ENCODE measurements around the gene NUDT5.
A peak's percentile ranks its signal among the peaks of the same experiment; 100 is the strongest.

NUDT5 gene

GRCh38 chr10:12129222-12130111 lies 66.2 kb downstream of the NUDT5 start, which contains the start of gene SEC61A2:
SEC61A2 (plus strand) TSS chr10:12129677; CDS start chr10:12129788, 111 bp downstream.
- TF ChIP-seq CTCF (IDR thresholded peaks at IDR 0.05; ENCODE audit: low read depth, low read length) (no peak), POLR2A (IDR thresholded peaks at IDR 0.05; ENCODE audit: extremely low read depth, insufficient read length) (peak; percentile 54), MAX (IDR thresholded peaks at IDR 0.05; ENCODE audit: low read depth, low read length) (no peak)
- DNase-seq (ENCODE audit: low read depth), result peak; percentile 86
- peak within 1 kb of the TSS; percentile 68 for H3K4me3 ChIP-seq (ENCODE audit: low read depth, low read length)

DNA sequence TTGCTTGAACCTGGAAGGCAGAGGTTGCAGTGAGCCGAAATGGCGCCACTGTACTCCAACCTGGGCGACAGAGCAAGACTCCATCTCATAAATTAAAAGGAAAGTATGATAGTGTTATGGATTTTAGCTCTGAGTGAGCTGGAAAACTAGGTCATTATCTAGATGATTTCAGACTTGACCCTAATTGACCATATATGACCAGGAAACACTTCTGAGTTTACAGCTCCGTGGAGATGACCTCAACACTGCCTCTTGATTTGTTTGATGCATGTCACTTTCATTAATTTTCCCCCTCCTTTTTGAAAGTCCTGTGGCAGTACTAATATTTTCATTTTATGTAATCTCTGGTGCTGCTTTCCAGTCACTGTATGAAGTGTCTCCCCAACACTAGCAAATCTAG lies 74.0 kb downstream of the NUDT5 start:
- TF ChIP-seq CTCF (IDR thresholded peaks at IDR 0.05; ENCODE audit: low read depth, low read length) (no peak), POLR2A (IDR thresholded peaks at IDR 0.05; ENCODE audit: extremely low read depth, insufficient read length) (no peak), MYC (IDR thresholded peaks at IDR 0.05; ENCODE audit: low read depth, low read length) (no peak), MAX (IDR thresholded peaks at IDR 0.05; ENCODE audit: low read depth, low read length) (no peak)

More for the DNA sequence above, 74.0 kb downstream of the NUDT5 start:
- DNase-seq (ENCODE audit: low read depth), result no peak
- no peak overlapping the region for H3K4me3 ChIP-seq (ENCODE audit: low read depth, low read length)

All from NB4 (cell line).